IMR-90 (cell line): ENCODE measurements around the gene FOXA2. TPM values are rescaled to one million over a fixed set of nuclear protein-coding genes. Genes with fewer than 3 reads are reported as not detected.

ENCODE experiments used
- ATAC-seq: fragments of 200-7000 bp; cut with Tn5 transposase; 2 replicates; pipeline ENCODE4 v1.9.1; 2020; ENCODE audit warnings: low read depth, mild to moderate bottlenecking, moderate library complexity
- BruUV-seq: library from RNA; stranded (reverse); fragments of 400-500 nt; replicated peaks from 2 replicates; lab custom pipeline; 2021; lab: Mats Ljungman, UMichigan
- CTCF ChIA-PET: fragments of 300-600 bp; formaldehyde crosslinking; extraction: SDS; loops from one replicate; lab custom pipeline; 2021; ENCODE audit warnings: antibody characterized with exemption; lab: Yijun Ruan, JAX
- POLR2A ChIA-PET: fragments of 300-600 bp; sonication (Branson Sonifier 250); formaldehyde crosslinking; loops from one replicate; lab custom pipeline; 2022; ENCODE audit warnings: antibody characterized with exemption; ENCODE audit not compliant: unreplicated experiment; lab: Charles Lee
- DNase-seq: peaks from one replicate; pipeline ENCODE4 v3.0.0; 2013
- H2AFZ ChIP-seq: replicated peaks from 2 replicates; pipeline ENCODE3; 2013; ENCODE audit warnings: low read length, mild to moderate bottlenecking; ENCODE audit not compliant: poor library complexity
- H2AK5ac ChIP-seq: 2 replicates; pipeline ENCODE4 v1.6.1; 2013; ENCODE audit warnings: low read depth, low read length, inconsistent platforms
- H2AK9ac ChIP-seq: replicated peaks from 2 replicates; pipeline ENCODE3; 2013; ENCODE audit warnings: mild to moderate bottlenecking, low read depth, low read length, moderate library complexity; ENCODE audit not compliant: poor library complexity
- H2BK120ac ChIP-seq: 2 replicates; pipeline ENCODE4 v1.6.1; 2013; ENCODE audit warnings: low read depth, low read length, inconsistent platforms
- H2BK15ac ChIP-seq: 3 replicates; pipeline ENCODE4 v1.6.1; 2013; ENCODE audit warnings: low read depth, low read length, inconsistent platforms
- H2BK20ac ChIP-seq: 2 replicates; pipeline ENCODE4 v1.6.1; 2013; ENCODE audit warnings: low read depth, mild to moderate bottlenecking, inconsistent platforms, low read length, moderate library complexity
- H2BK5ac ChIP-seq: 2 replicates; pipeline ENCODE4 v1.6.1; 2013; ENCODE audit warnings: mild to moderate bottlenecking, low read depth, low read length, inconsistent platforms; ENCODE audit not compliant: poor library complexity, severe bottlenecking
- H3K14ac ChIP-seq: replicated peaks from 2 replicates; pipeline ENCODE4 v1.6.1; 2013; ENCODE audit warnings: low read depth, low read length, inconsistent platforms
- H3K18ac ChIP-seq: 2 replicates; pipeline ENCODE4 v1.6.1; 2013; ENCODE audit warnings: low read depth, low read length, control low read depth
- H3K23ac ChIP-seq: 2 replicates; pipeline ENCODE4 v1.6.1; 2013; ENCODE audit warnings: low read depth, low read length, inconsistent platforms
- H3K27ac ChIP-seq: 2 replicates; pipeline ENCODE4 v1.5.1; 2013; ENCODE audit warnings: mild to moderate bottlenecking, control low read depth, low read length; ENCODE audit not compliant: insufficient read depth
- H3K27me3 ChIP-seq: 2 replicates; pipeline ENCODE4 v1.6.1; 2013; ENCODE audit warnings: low read length; ENCODE audit not compliant: control insufficient read depth, insufficient read depth
- H3K36me3 ChIP-seq: 2 replicates; pipeline ENCODE4 v1.6.1; 2013; ENCODE audit warnings: low read length, mixed read lengths; ENCODE audit not compliant: control insufficient read depth, insufficient read depth
- H3K4ac ChIP-seq: 2 replicates; pipeline ENCODE4 v1.6.1; 2013; ENCODE audit warnings: low read depth, low read length, inconsistent platforms
- H3K4me1 ChIP-seq: 2 replicates; pipeline ENCODE4 v1.6.1; 2013; ENCODE audit warnings: low read length, mixed read lengths; ENCODE audit not compliant: control insufficient read depth, insufficient read depth
- H3K4me2 ChIP-seq: 2 replicates; pipeline ENCODE4 v1.6.1; 2013; ENCODE audit warnings: low read depth, mild to moderate bottlenecking, control low read depth, low read length, moderate library complexity
- H3K4me3 ChIP-seq: 2 replicates; pipeline ENCODE4 v1.5.1; 2013; ENCODE audit warnings: low read depth, mild to moderate bottlenecking, control low read depth, low read length, moderate library complexity; ENCODE audit not compliant: insufficient read depth
- H3K56ac ChIP-seq: 2 replicates; pipeline ENCODE4 v1.6.1; 2013; ENCODE audit warnings: low read length, inconsistent platforms; ENCODE audit not compliant: insufficient read depth; ENCODE audit errors: extremely low read depth
- H3K79me1 ChIP-seq, 2 experiments: 2 replicates each; pipeline ENCODE4 v1.6.1; 2013; ENCODE audit warnings: low read length in 2 of 2, inconsistent platforms in 1 of 2, low read depth in 1 of 2
- H3K9ac ChIP-seq: 2 replicates; pipeline ENCODE4 v1.6.1; 2013; ENCODE audit warnings: low read depth, low read length, control low read depth
- H3K9me1 ChIP-seq: 2 replicates; pipeline ENCODE4 v1.6.1; 2013; ENCODE audit warnings: low read length, inconsistent platforms; ENCODE audit not compliant: insufficient read depth
- H3K9me3 ChIP-seq: 2 replicates; pipeline ENCODE4 v1.6.1; 2013; ENCODE audit warnings: low read length; ENCODE audit not compliant: control insufficient read depth, insufficient read depth
- H4K20me1 ChIP-seq: 2 replicates; pipeline ENCODE4 v1.6.1; 2013; ENCODE audit warnings: low read length, inconsistent platforms; ENCODE audit not compliant: insufficient read depth
- H4K5ac ChIP-seq: 2 replicates; pipeline ENCODE4 v1.6.1; 2013; ENCODE audit warnings: mild to moderate bottlenecking, low read depth, low read length, control low read depth
- H4K8ac ChIP-seq, 2 experiments: 2 replicates each; pipeline ENCODE4 v1.6.1; 2013; ENCODE audit warnings: low read depth in 2 of 2, low read length in 2 of 2, control low read depth in 1 of 2, inconsistent platforms in 1 of 2
- H4K91ac ChIP-seq: 2 replicates; pipeline ENCODE4 v1.6.1; 2013; ENCODE audit warnings: low read depth, low read length, inconsistent platforms; ENCODE audit not compliant: insufficient read depth
- CHD1 ChIP-seq: IDR thresholded peaks from 2 replicates; pipeline ENCODE4 v1.6.1; 2012; ENCODE audit warnings: low read depth, low read length, improper control_type of control experiment
- MAFK ChIP-seq: IDR thresholded peaks from 2 replicates; pipeline ENCODE4 v1.6.1; 2012; ENCODE audit warnings: low read depth, low read length, improper control_type of control experiment
- MAZ ChIP-seq: IDR thresholded peaks from 2 replicates; pipeline ENCODE4 v1.6.1; 2012; ENCODE audit warnings: low read depth, mild to moderate bottlenecking, low read length, improper control_type of control experiment, moderate library complexity, borderline replicate concordance
- MXI1 ChIP-seq: IDR thresholded peaks from 2 replicates; pipeline ENCODE4 v1.6.1; 2012; ENCODE audit warnings: low read depth, mild to moderate bottlenecking, low read length, moderate library complexity, borderline replicate concordance
- NFE2L2 ChIP-seq: fragments of 150-350 bp; IDR thresholded peaks from 2 replicates; pipeline ENCODE4 v1.6.1; 2016; ENCODE audit warnings: low read depth, mild to moderate bottlenecking, low read length
- POLR2A ChIP-seq: IDR thresholded peaks from 2 replicates; pipeline ENCODE4 v1.6.1; 2012; ENCODE audit warnings: mild to moderate bottlenecking, low read depth, low read length
- RAD21 ChIP-seq: IDR thresholded peaks from 2 replicates; pipeline ENCODE4 v1.6.1; 2012; ENCODE audit warnings: low read length, improper control_type of control experiment
- SMC3 ChIP-seq: fragments of 150-350 bp; IDR thresholded peaks from 2 replicates; pipeline ENCODE4 v1.6.1; 2016; ENCODE audit warnings: low read depth, mild to moderate bottlenecking, antibody characterized with exemption, low read length, moderate library complexity
- WGBS, 2 experiments: methylation state at CpG; one replicate each; pipeline versions ENCODE4 v1.1.5 to v1.1.7; 2013; ENCODE audit warnings: missing lambda C conversion rate in 2 of 2; ENCODE audit not compliant: insufficient read length in 1 of 2; ENCODE audit errors: extremely low coverage in 2 of 2; 5-methylcytosine and 5-hydroxymethylcytosine counted together
- dilution Hi-C: fragments of 300-500 bp; cut with HindIII; formaldehyde crosslinking; loops from one replicate; pipeline ENCODE4 v1.14.3; 2018; ENCODE audit warnings: low sequenced_read_pairs; ENCODE audit not compliant: unreplicated experiment
- in situ Hi-C: fragments of 300-500 bp; cut with MboI; formaldehyde crosslinking; loops from 3 replicates; pipeline ENCODE4 v1.14.3; 2019; ENCODE audit warnings: low sequenced_read_pairs, inconsistent platforms, mixed read lengths
- intact Hi-C: fragments of 100-400 bp; cut with micrococcal nuclease; formaldehyde crosslinking; loops from 2 replicates; pipeline ENCODE4 v1.10.0; 2022
- polyA plus RNA-seq, 3 experiments: library from polyadenylated mRNA; depleted of rRNA; stranded (reverse); fragments of >200 nt; gene quantifications; 2 replicates each; pipeline ENCODE4 v1.2.3, GENCODE V29; 2012; ENCODE audit warnings: low replicate concordance in 1 of 3
- total RNA-seq: library from RNA; depleted of rRNA; stranded (reverse); fragments of >200 nt; gene quantifications from 2 replicates; pipeline ENCODE4 v1.2.3, GENCODE V29; 2012
- TF ChIP-seq, protein P1 (sequence below): fragments of 150-350 bp; IDR thresholded peaks from 2 replicates; pipeline ENCODE4 v1.6.1; 2017; ENCODE audit warnings: mild to moderate bottlenecking, antibody characterized with exemption, low read length, low read depth
- TF ChIP-seq, protein P2 (sequence below): fragments of 150-350 bp; IDR thresholded peaks from 2 replicates; pipeline ENCODE4 v1.6.1; 2016; ENCODE audit warnings: low read depth, mild to moderate bottlenecking, low read length, moderate library complexity, borderline replicate concordance

FOXA2 gene
- total and polyA plus RNA-seq, 2 of the 4 experiments (the other 2 are of a cell fraction), result not detected

DNA sequence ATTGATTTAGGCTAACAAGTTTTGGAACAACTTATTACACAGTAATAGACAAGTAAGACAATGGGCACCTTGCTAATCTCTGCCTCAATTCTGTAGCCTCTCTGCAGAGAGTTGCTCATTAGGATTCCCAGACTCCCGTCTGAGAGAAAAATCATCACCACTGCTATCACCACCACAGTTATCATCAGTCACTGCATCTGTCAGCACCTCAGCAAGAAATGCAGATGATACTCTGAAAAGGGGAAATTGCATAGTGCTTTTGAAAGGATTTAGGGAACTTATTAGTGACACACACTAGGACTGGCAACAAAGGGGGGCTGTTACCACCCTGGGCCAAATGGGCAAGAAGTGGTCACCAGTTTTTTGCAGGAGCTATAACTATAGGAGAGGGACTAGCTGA is 39.9 kb downstream of the FOXA2 start:
- H2BK20ac ChIP-seq, result no peak overlapping the region

More for the DNA sequence above, 39.9 kb downstream of the FOXA2 start:
- Histone ChIP-seq H4K20me1 (no peaks in the 10 kb centered on the region), H3K4ac (no peak overlapping the region), H3K36me3 (no peaks in the 10 kb centered on the region), H3K18ac (no peak overlapping the region), H4K91ac (no peak overlapping the region), H2AK5ac (no peak overlapping the region), H2AK9ac (no peak overlapping the region), H2BK5ac (no peak overlapping the region), H4K8ac (no peak overlapping the region), H3K79me1 (no peaks in the 10 kb centered on the region), H3K4me1 (no peaks in the 10 kb centered on the region), H3K23ac (no peak overlapping the region), H3K9me1 (no peaks in the 10 kb centered on the region), H3K4me2 (no peak overlapping the region), H2BK15ac (no peak overlapping the region), H3K9me3 (no peaks in the 10 kb centered on the region), H4K5ac (no peak overlapping the region), H3K9ac (no peak overlapping the region), H3K56ac (no peak overlapping the region), H2AFZ (no peak overlapping the region), H3K4me3 (no peak overlapping the region), H3K27me3 (no peaks in the 10 kb centered on the region), H3K14ac (no peak overlapping the region), H3K27ac (no peak overlapping the region), H2BK120ac (no peak overlapping the region)
- DNase-seq (no peak), ATAC-seq (no peak)
- CTCF ChIA-PET, result no interaction called here
- dilution Hi-C loops, result no loop called here
- intact Hi-C loops, result no loop called here
- TF ChIP-seq CHD1 (no peak), MXI1 (no peak), RAD21 (no peak), SMC3 (no peak), NFE2L2 (no peak), POLR2A (no peak), MAZ (no peak), MAFK (no peak)
- TF ChIP-seq, protein P1, sequence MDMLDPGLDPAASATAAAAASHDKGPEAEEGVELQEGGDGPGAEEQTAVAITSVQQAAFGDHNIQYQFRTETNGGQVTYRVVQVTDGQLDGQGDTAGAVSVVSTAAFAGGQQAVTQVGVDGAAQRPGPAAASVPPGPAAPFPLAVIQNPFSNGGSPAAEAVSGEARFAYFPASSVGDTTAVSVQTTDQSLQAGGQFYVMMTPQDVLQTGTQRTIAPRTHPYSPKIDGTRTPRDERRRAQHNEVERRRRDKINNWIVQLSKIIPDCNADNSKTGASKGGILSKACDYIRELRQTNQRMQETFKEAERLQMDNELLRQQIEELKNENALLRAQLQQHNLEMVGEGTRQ, result no peak
- TF ChIP-seq, protein P2, sequence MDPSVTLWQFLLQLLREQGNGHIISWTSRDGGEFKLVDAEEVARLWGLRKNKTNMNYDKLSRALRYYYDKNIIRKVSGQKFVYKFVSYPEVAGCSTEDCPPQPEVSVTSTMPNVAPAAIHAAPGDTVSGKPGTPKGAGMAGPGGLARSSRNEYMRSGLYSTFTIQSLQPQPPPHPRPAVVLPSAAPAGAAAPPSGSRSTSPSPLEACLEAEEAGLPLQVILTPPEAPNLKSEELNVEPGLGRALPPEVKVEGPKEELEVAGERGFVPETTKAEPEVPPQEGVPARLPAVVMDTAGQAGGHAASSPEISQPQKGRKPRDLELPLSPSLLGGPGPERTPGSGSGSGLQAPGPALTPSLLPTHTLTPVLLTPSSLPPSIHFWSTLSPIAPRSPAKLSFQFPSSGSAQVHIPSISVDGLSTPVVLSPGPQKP, result no peak
- POLR2A ChIA-PET, result no interaction called here
- BruUV-seq, result no TSS peak
- WGBS, 2 experiments, result no CpG with 5 or more reads among the region's 1 CpG
- in situ Hi-C loops, result no loop called here
